Measurements from ENCODE around the gene FKBP4.

The FKBP4 gene

DNA sequence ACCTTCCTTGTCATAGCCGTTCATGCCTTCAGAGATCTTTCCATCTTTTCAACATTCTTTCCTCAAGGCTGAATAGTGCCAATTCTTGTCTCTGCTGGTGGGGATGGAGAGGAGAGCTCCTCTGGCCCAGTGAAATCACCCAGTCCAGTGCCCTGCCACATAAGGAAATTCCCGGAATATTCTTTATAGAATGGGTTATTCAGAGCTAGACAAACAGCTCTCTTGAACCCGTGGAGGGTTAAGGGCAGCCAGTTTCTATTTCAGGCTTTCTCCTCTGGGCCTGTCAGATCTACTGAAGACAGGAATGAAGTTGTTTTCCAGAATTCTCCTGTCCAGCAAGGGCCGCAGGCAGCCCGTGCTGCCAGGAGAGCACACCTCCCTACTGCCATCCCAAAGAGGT is 48.2 kb downstream of the FKBP4 start:
- H3K27ac ChIP-seq: no peak overlapping the region
- no peak for DNase-seq (ENCODE audit: low read depth, low spot score)

DNA sequence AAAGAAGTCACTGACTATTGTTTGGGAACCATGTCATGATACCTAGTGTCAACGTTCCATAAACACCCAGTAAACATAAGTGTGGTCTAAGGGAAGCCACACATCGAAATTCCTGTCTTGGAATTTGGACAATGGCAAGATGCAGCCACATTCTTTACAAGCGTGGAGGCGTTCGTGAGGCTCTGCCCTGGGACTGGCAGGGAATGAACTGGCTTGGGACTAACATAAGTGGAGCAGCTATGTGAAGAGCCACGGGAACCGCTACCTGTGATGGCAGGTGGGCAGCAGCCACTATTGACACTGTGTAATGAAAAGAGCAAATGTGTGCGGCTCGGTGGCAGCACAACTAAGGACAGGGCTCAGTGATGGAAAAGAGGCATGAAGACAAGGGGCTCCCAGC is 50.0 kb downstream of the FKBP4 start:
- H3K27ac ChIP-seq: no peak overlapping the region

DNA sequence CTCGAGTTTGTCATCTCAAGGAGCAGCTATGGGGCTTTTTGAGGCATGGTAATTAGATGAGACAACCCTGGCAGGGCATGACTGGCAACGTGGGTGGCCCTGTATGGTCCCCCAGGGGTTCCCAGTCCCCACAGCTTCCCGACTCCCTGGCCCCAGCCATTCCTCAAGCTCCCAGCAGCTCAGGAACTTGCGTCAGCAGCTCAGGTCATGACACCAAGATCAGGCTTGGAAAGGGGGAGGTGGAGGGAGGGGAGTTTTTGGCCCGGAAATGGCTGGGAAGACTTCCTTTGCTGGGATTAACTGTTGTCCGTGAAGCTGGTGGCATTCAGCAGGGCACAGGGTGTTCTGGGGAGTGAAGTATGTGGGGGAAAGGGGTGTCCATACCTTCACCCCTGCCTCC is 50.5 kb downstream of the FKBP4 start:
- no peak overlapping the region for H3K27ac ChIP-seq

More for the DNA sequence above, 50.0 kb downstream of the FKBP4 start:
- DNase-seq (ENCODE audit: low read depth, low spot score): no peak

DNA sequence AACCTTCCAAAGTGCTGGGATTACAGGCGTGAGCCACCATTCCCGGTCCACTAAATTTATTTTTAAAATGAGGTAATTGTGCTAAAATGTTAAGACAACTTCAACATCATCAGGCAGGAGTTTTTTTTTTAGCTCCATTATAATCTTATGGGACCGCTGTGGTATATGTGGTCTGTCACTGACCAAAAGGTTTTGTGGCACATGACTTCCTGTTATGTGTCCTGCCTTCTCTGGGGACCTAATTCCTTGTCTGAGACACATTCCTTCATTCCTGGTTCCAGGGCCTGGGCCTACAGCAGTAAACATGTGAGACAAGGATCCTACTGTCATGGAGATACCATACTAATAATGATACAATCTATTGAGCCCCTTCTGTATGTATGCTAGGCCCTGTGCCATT is 57.2 kb downstream of the FKBP4 start:
- H3K27ac ChIP-seq: no peak overlapping the region
- DNase-seq (ENCODE audit: low read depth, low spot score): no peak

More for the DNA sequence above, 50.5 kb downstream of the FKBP4 start:
- DNase-seq (ENCODE audit: low read depth, low spot score): no peak

DNA sequence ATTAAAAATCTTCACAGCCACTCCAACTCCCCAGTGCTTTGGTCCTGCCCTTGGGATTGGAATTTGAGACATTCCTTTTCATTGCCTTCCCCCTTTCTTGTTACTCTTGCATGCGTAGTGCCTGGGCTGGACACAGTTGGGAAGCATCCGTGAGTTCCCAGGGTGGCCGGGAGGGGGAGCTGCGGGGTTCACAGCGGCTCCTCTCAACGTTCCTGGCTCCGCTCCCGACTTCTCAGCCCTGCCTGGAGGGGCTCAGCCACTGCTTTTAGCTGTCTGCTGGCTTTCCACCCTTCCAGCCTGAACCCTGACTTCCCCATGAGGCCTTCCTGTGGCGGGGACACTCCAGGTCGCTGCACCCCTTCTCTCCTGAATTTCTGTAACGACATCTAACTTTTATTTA is 58.9 kb downstream of the FKBP4 start:
- H3K27ac ChIP-seq: no peak overlapping the region
- DNase-seq (ENCODE audit: low read depth, low spot score): no peak
